B cell (primary cell): ENCODE results near the gene MPP1. TPM values are rescaled to one million over a fixed set of nuclear protein-coding genes. Genes with fewer than 3 reads are reported as not detected.

ENCODE experiments used
- polyA plus RNA-seq: library from polyadenylated mRNA; depleted of rRNA; stranded (reverse); fragments of >200 nt; gene quantifications from 2 replicates; pipeline ENCODE4 v1.2.3, GENCODE V29; 2012
- small RNA-seq: library from RNA; depleted of rRNA; stranded (forward); fragments of <200 nt; gene quantifications from one replicate; pipeline ENCODE3, GENCODE V24; 2012; ENCODE audit warnings: low replicate concordance, low read depth; ENCODE audit not compliant: insufficient read length
- total RNA-seq, 2 donors: library from RNA; stranded (reverse); fragments of 120-200 nt in 1 of 2; gene quantifications; 1 replicate in 1 of 2; 2 replicates in 1 of 2; pipeline versions ENCODE4 v1.2.3 to v1.2.4, GENCODE V29; 2013 to 2022

MPP1 gene
- total and polyA plus RNA-seq, 2 donors (not counting 1 experiment from before 2014, with no cell fraction given), result 5.0 to 7.7 TPM

Small RNA genes lying within 50 kb of the gene (small RNA-seq; reads per million reads assigned to genes)
- not detected for gene SNORA36A

Other genes starting within 250 kb of the MPP1 start
- gene CTAG1A, start 220.4 kb downstream of the MPP1 start, total RNA-seq, result not detected in 2 replicates
- gene CTAG1A, start 220.4 kb downstream of the MPP1 start, polyA plus RNA-seq, result not detected in 2 replicates
- not detected in 2 replicates for gene CTAG1B, start 186.2 kb downstream of the MPP1 start, total RNA-seq
- 0.09 TPM in 1 of 2 replicates, not detected in the other for gene CTAG1B, start 186.2 kb downstream of the MPP1 start, polyA plus RNA-seq
- gene CTAG2, start 151.9 kb downstream of the MPP1 start, total RNA-seq, result not detected in 2 replicates
- gene CTAG2, start 151.9 kb downstream of the MPP1 start, polyA plus RNA-seq, result not detected in 2 replicates
- 16.5 and 17.2 TPM in 2 replicates for gene GAB3, start 54.4 kb downstream of the MPP1 start, total RNA-seq
- 13.2 and 15.5 TPM in 2 replicates for gene GAB3, start 54.4 kb downstream of the MPP1 start, polyA plus RNA-seq
- 73.5 and 84.2 TPM in 2 replicates for gene DKC1, start 42.6 kb downstream of the MPP1 start, total RNA-seq
- 18.8 and 42.7 TPM in 2 replicates for gene DKC1, start 42.6 kb downstream of the MPP1 start, polyA plus RNA-seq
- not detected in 2 replicates for gene SMIM9, start 29.2 kb upstream of the MPP1 start, total RNA-seq
- gene SMIM9, start 29.2 kb upstream of the MPP1 start, polyA plus RNA-seq, result not detected in 2 replicates
- 35.8 and 39.1 TPM in 2 replicates for gene F8A1, start 80.9 kb upstream of the MPP1 start, total RNA-seq
- gene F8A1, start 80.9 kb upstream of the MPP1 start, polyA plus RNA-seq, result 2.4 and 8.6 TPM in 2 replicates
- gene F8, start 217.2 kb upstream of the MPP1 start, total RNA-seq, result 1.4 and 2.9 TPM in 2 replicates
- 0.69 and 0.86 TPM in 2 replicates for gene F8, start 217.2 kb upstream of the MPP1 start, polyA plus RNA-seq
- 42.3 and 46.5 TPM in 2 replicates for gene FUNDC2, start 221.4 kb upstream of the MPP1 start, total RNA-seq
- 28.8 and 32.3 TPM in 2 replicates for gene FUNDC2, start 221.4 kb upstream of the MPP1 start, polyA plus RNA-seq